HepG2 (cell line): ENCODE measurements around the gene RPS8. TPM values are rescaled to one million over a fixed set of nuclear protein-coding genes. Genes with fewer than 3 reads are reported as not detected.

Experiments
- BCL6 ChIP-seq: IDR thresholded peaks from 2 replicates; pipeline ENCODE4 v1.6.1; 2016; ENCODE audit warnings: missing genetic modification reagents, missing compliant biosample characterization
- CERS6 ChIP-seq: sonication (generic); formaldehyde crosslinking; IDR thresholded peaks from 2 replicates; pipeline ENCODE4 v1.5.0; 2020; ENCODE audit warnings: missing genetic modification reagents
- E2F5 ChIP-seq: sonication (generic); formaldehyde crosslinking; conservative IDR thresholded peaks from 2 replicates; pipeline ENCODE4 v1.4.0; 2020; ENCODE audit warnings: missing genetic modification reagents
- HCFC1 ChIP-seq: fragments of 150-350 bp; IDR thresholded peaks from 2 replicates; pipeline ENCODE4 v1.6.1; 2014; ENCODE audit warnings: low read depth, low read length
- MNT ChIP-seq: fragments of 450-650 bp; IDR thresholded peaks from 2 replicates; pipeline ENCODE4 v1.6.1; 2016
- MTF1 ChIP-seq: sonication (generic); formaldehyde crosslinking; IDR thresholded peaks from 2 replicates; pipeline ENCODE4 v1.5.0; 2020; ENCODE audit warnings: missing genetic modification reagents
- POLR2AphosphoS5 ChIP-seq: IDR thresholded peaks from 2 replicates; pipeline ENCODE4 v1.6.1; 2012; ENCODE audit warnings: low read depth, low read length
- RBAK ChIP-seq: sonication (generic); formaldehyde crosslinking; IDR thresholded peaks from 2 replicates; pipeline ENCODE4 v1.5.1; 2020; ENCODE audit warnings: mild to moderate bottlenecking, missing genetic modification reagents
- SMAD9 ChIP-seq: sonication (generic); formaldehyde crosslinking; IDR thresholded peaks from 2 replicates; pipeline ENCODE4 v1.5.1; 2020; ENCODE audit warnings: mild to moderate bottlenecking, missing genetic modification reagents
- SNAPC2 ChIP-seq: sonication (generic); formaldehyde crosslinking; IDR thresholded peaks from 2 replicates; pipeline ENCODE4 v1.8.1; 2022; ENCODE audit warnings: mild to moderate bottlenecking, missing genetic modification reagents
- SOX5 ChIP-seq: IDR thresholded peaks from 2 replicates; pipeline ENCODE4 v1.6.1; 2016; ENCODE audit warnings: borderline replicate concordance
- SOX6 ChIP-seq, 2 experiments: fragments of 450-650 bp in 1 of 2; sonication (generic) in 1 of 2; formaldehyde crosslinking in 1 of 2; IDR thresholded peaks; 2 replicates each; pipeline versions ENCODE4 v1.4.0 to v1.6.1; 2017 to 2020; ENCODE audit warnings: antibody characterized with exemption in 1 of 2, mild to moderate bottlenecking in 1 of 2, missing genetic modification reagents in 1 of 2
- U2AF1 ChIP-seq: fragments of 200-400 bp; formaldehyde crosslinking; optimal IDR thresholded peaks from 2 replicates; pipeline ENCODE3; 2017; ENCODE audit warnings: mild to moderate bottlenecking, low read depth, low read length
- U2AF2 ChIP-seq: fragments of 200-400 bp; formaldehyde crosslinking; IDR thresholded peaks from 2 replicates; pipeline ENCODE4 v1.6.1; 2017; ENCODE audit warnings: low read depth, mild to moderate bottlenecking, low read length
- ZFY ChIP-seq: sonication (generic); formaldehyde crosslinking; IDR thresholded peaks from 2 replicates; pipeline ENCODE4 v1.4.0; 2020; ENCODE audit warnings: missing genetic modification reagents
- ZKSCAN8 ChIP-seq: IDR thresholded peaks from 2 replicates; pipeline ENCODE4 v1.6.1; 2016; ENCODE audit warnings: borderline replicate concordance, missing genetic modification reagents, missing compliant biosample characterization
- ZNF121 ChIP-seq: sonication (generic); formaldehyde crosslinking; IDR thresholded peaks from 2 replicates; pipeline ENCODE4 v1.5.0; 2020; ENCODE audit warnings: mild to moderate bottlenecking, missing genetic modification reagents
- ZNF512 ChIP-seq: sonication (generic); formaldehyde crosslinking; IDR thresholded peaks from 2 replicates; pipeline ENCODE4 v1.4.0; 2020; ENCODE audit warnings: mild to moderate bottlenecking, missing genetic modification reagents
- ZNF777 ChIP-seq: sonication (generic); formaldehyde crosslinking; IDR thresholded peaks from 2 replicates; pipeline ENCODE4 v1.4.0; 2020; ENCODE audit warnings: missing genetic modification reagents
- ZSCAN12 ChIP-seq: sonication (generic); formaldehyde crosslinking; IDR thresholded peaks from 2 replicates; pipeline ENCODE4 v1.9.0; 2021; ENCODE audit warnings: mild to moderate bottlenecking, missing genetic modification reagents
- polyA plus RNA-seq, 8 experiments: library from polyadenylated mRNA; depleted of rRNA in 3 of 8; stranded (reverse) in 7 of 8; unstranded in 1 of 8; fragments of >200 nt; fragmentation: Illumina TruSeq in 4 of 8; extraction: Trizol in 4 of 8; gene quantifications; 2 replicates each; pipeline versions ENCODE4 v1.2.1 to v1.2.3, GENCODE V29; 2011 to 2016; ENCODE audit warnings: low read depth in 4 of 8, missing spikeins in 1 of 8, mixed read lengths in 1 of 8; ENCODE audit not compliant: insufficient read depth in 1 of 8
- total RNA-seq, 5 experiments: library from RNA; depleted of rRNA; stranded (reverse); fragments of >200 nt; fragmentation: Illumina TruSeq; extraction: Trizol; gene quantifications; 2 replicates each; pipeline ENCODE4 v1.2.3, GENCODE V29; 2016; ENCODE audit warnings: low read depth in 1 of 5

RPS8 gene
- total and polyA plus RNA-seq, 2 of the 13 experiments (the other 11 are each of a cell fraction or from before 2014, with no cell fraction given) = 2,628 to 2,822 TPM

- TF ChIP-seq SOX6 (IDR thresholded peaks at IDR 0.05) (no peak), SOX6 (CRISPR knock-in tag; IDR thresholded peaks at IDR 0.05) (no peak; the same call in 1 of the 2 replicates), ZNF121 (peak; percentile 98), MTF1 (no peak), ZNF777 (CRISPR knock-in tag) (peak; percentile 97), POLR2AphosphoS5 (peak; percentile 55; the same call in 1 of the 2 replicates), RBAK (CRISPR knock-in tag) (peak; percentile 23; the same call in 1 of the 2 replicates), U2AF2 (no peak), ZFY (CRISPR knock-in tag) (peak; percentile 84), ZKSCAN8 (CRISPR knock-in tag) (no peak), ZNF512 (CRISPR knock-in tag) (peak; percentile 61; the same call in 1 of the 2 replicates), HCFC1 (no peak), SMAD9 (CRISPR knock-in tag) (no peak), MNT (no peak), SOX5 (peak; percentile 44; the same call in 1 of the 2 replicates), ZSCAN12 (CRISPR knock-in tag) (no peak), SNAPC2 (no peak), E2F5 (CRISPR knock-in tag) (no peak), BCL6 (CRISPR knock-in tag) (peak; percentile 41; the same call in 1 of the 2 replicates), U2AF1 (no peak), CERS6 (CRISPR knock-in tag) (no peak)
Observed at GRCh38 chr1:44826375-44827196, 51.2 kb downstream of the RPS8 start (continued).
